HEK293 (cell line): Measurements from ENCODE around the gene UPK1A.
A peak's percentile ranks its signal among the peaks of the same experiment; 100 is the strongest.

ENCODE experiments used
- CTCF ChIA-PET: fragments of 350-600 bp; formaldehyde crosslinking; extraction: SDS; loops from one replicate; lab custom pipeline; 2021; ENCODE audit warnings: antibody characterized with exemption; lab: Yijun Ruan, JAX
- POLR2A ChIA-PET: fragments of 300-600 bp; formaldehyde crosslinking; extraction: SDS; loops from one replicate; lab custom pipeline; 2020; ENCODE audit warnings: antibody characterized with exemption, inconsistent platforms; lab: Yijun Ruan, JAX
- H3K27ac ChIP-seq: fragments of 200-500 bp; sonication (Bioruptor generic); 2 replicates; pipeline ENCODE4 v1.5.1; 2014; ENCODE audit warnings: low read depth, low read length, control low read depth, inconsistent platforms; ENCODE audit errors: extremely low read depth
- H3K36me3 ChIP-seq, 2 experiments: fragments of 200-500 bp in 1 of 2; sonication (Bioruptor generic) in 1 of 2; 1 replicate in 1 of 2; 2 replicates in 1 of 2; pipeline ENCODE4 v1.5.1; 2014 to 2017; ENCODE audit warnings: inconsistent platforms in 2 of 2, low read length in 2 of 2; ENCODE audit not compliant: control insufficient read depth in 2 of 2, insufficient read depth in 1 of 2
- H3K4me1 ChIP-seq: fragments of 200-500 bp; sonication (Bioruptor generic); 2 replicates; pipeline ENCODE4 v1.5.1; 2014; ENCODE audit warnings: mild to moderate bottlenecking, low read length, inconsistent platforms; ENCODE audit not compliant: control insufficient read depth, insufficient read depth
- H3K4me3 ChIP-seq: 2 replicates; pipeline ENCODE4 v1.5.1; 2011; ENCODE audit warnings: low read depth, mild to moderate bottlenecking, control low read depth, low read length, moderate library complexity
- H3K9me3 ChIP-seq: fragments of 200-500 bp; sonication (Bioruptor generic); 2 replicates; pipeline ENCODE4 v1.5.1; 2014; ENCODE audit warnings: low read depth, low read length, inconsistent platforms; ENCODE audit not compliant: control insufficient read depth, insufficient read depth
- GLIS2 ChIP-seq: fragments of 450-650 bp; formaldehyde crosslinking; IDR thresholded peaks from 2 replicates; pipeline ENCODE4 v1.5.1; 2016; ENCODE audit warnings: missing biosample characterization, missing genetic modification characterization
- INSM2 ChIP-seq: fragments of 450-650 bp; formaldehyde crosslinking; IDR thresholded peaks from 2 replicates; pipeline ENCODE4 v1.5.1; 2016; ENCODE audit warnings: missing biosample characterization, missing genetic modification characterization
- MEIS1 ChIP-seq: sonication (generic); formaldehyde crosslinking; IDR thresholded peaks from 2 replicates; pipeline ENCODE4 v1.8.1; 2022; ENCODE audit warnings: missing genetic modification reagents, mild to moderate bottlenecking, borderline replicate concordance
- PRDM2 ChIP-seq: fragments of 450-650 bp; formaldehyde crosslinking; IDR thresholded peaks from 2 replicates; pipeline ENCODE4 v1.5.1; 2016; ENCODE audit warnings: missing biosample characterization, missing genetic modification characterization, borderline replicate concordance
- ZBTB7A ChIP-seq: fragments of 450-650 bp; formaldehyde crosslinking; IDR thresholded peaks from 2 replicates; pipeline ENCODE4 v1.5.1; 2016; ENCODE audit warnings: low read depth, missing biosample characterization, missing genetic modification characterization
- ZNF10 ChIP-seq: fragments of 450-650 bp; formaldehyde crosslinking; IDR thresholded peaks from 2 replicates; pipeline ENCODE4 v1.5.1; 2017; ENCODE audit warnings: missing biosample characterization, missing genetic modification characterization
- ZNF146 ChIP-seq: fragments of 450-650 bp; formaldehyde crosslinking; IDR thresholded peaks from 2 replicates; pipeline ENCODE4 v1.5.1; 2016; ENCODE audit warnings: missing biosample characterization, missing genetic modification characterization
- ZNF211 ChIP-seq: fragments of 450-650 bp; formaldehyde crosslinking; IDR thresholded peaks from 2 replicates; pipeline ENCODE4 v1.5.1; 2016; ENCODE audit warnings: low read depth, missing biosample characterization, missing genetic modification characterization
- ZNF324 ChIP-seq: fragments of 450-650 bp; formaldehyde crosslinking; IDR thresholded peaks from 2 replicates; pipeline ENCODE4 v1.5.1; 2016; ENCODE audit warnings: missing biosample characterization, missing genetic modification characterization
- ZNF335 ChIP-seq: fragments of 450-650 bp; formaldehyde crosslinking; conservative IDR thresholded peaks from 2 replicates; pipeline ENCODE4 v1.5.1; 2016; ENCODE audit warnings: missing biosample characterization, missing genetic modification characterization
- ZNF518A ChIP-seq: fragments of 450-650 bp; formaldehyde crosslinking; conservative IDR thresholded peaks from 2 replicates; pipeline ENCODE4 v1.5.1; 2016; ENCODE audit warnings: low read depth, missing biosample characterization, missing genetic modification characterization
- ZNF561 ChIP-seq: fragments of 450-650 bp; IDR thresholded peaks from 2 replicates; pipeline ENCODE4 v1.5.1; 2018; ENCODE audit warnings: missing biosample characterization, missing genetic modification characterization, borderline replicate concordance
- ZNF580 ChIP-seq: fragments of 450-650 bp; formaldehyde crosslinking; IDR thresholded peaks from 2 replicates; pipeline ENCODE4 v1.5.1; 2016; ENCODE audit warnings: missing biosample characterization, missing genetic modification characterization
- ZNF596 ChIP-seq: fragments of 450-650 bp; IDR thresholded peaks from 2 replicates; pipeline ENCODE4 v1.5.0; 2018; ENCODE audit warnings: missing biosample characterization, mild to moderate bottlenecking, missing genetic modification characterization, moderate library complexity
- ZNF600 ChIP-seq: fragments of 450-650 bp; formaldehyde crosslinking; IDR thresholded peaks from 2 replicates; pipeline ENCODE4 v1.5.1; 2016; ENCODE audit warnings: missing biosample characterization, missing genetic modification characterization
- ZNF629 ChIP-seq: fragments of 450-650 bp; formaldehyde crosslinking; IDR thresholded peaks from 2 replicates; pipeline ENCODE4 v1.5.1; 2017; ENCODE audit warnings: missing biosample characterization, missing genetic modification characterization
- ZNF658 ChIP-seq: fragments of 450-650 bp; formaldehyde crosslinking; IDR thresholded peaks from 2 replicates; pipeline ENCODE4; 2016; ENCODE audit warnings: missing biosample characterization, missing genetic modification characterization
- ZNF776 ChIP-seq: fragments of 450-650 bp; formaldehyde crosslinking; IDR thresholded peaks from 2 replicates; pipeline ENCODE4 v1.5.0; 2017; ENCODE audit warnings: missing biosample characterization, missing genetic modification characterization, borderline replicate concordance
- ZNF777 ChIP-seq: fragments of 450-650 bp; formaldehyde crosslinking; IDR thresholded peaks from 2 replicates; pipeline ENCODE4 v1.5.1; 2017; ENCODE audit warnings: missing biosample characterization, missing genetic modification characterization, borderline replicate concordance

Gene UPK1A

GRCh38 chr19:35628565-35629331 lies 37.6 kb upstream of the UPK1A start, which contains the start of gene RBM42 (continued):
- TF ChIP-seq ZNF776 (tag by site-specific recombination), result no peak
- no peak for TF ChIP-seq MEIS1 (CRISPR knock-in tag)
- TF ChIP-seq ZNF335 (tag by site-specific recombination), result peak; percentile 99
- peak; percentile 100 for TF ChIP-seq ZNF629 (tag by site-specific recombination)
- TF ChIP-seq ZNF561, result peak; percentile 47
- peak; percentile 60 for TF ChIP-seq ZNF146 (tag by site-specific recombination)
- peak; percentile 96 for TF ChIP-seq INSM2
- TF ChIP-seq ZNF10 (tag by site-specific recombination), result no peak; the same call in none of the 2 replicates
- TF ChIP-seq ZNF580, result peak; percentile 95
- peak; percentile 96 for TF ChIP-seq ZNF777 (tag by site-specific recombination)

GRCh38 chr19:35629332-35629633 lies 37.0 kb upstream of the UPK1A start:
- ChIA-PET POLR2A (interaction anchor here (0.9 to 4.6 kb wide), 3 partner anchors 9 to 14 kb away, joined by 3 to 42 read pairs (median 3); no protein-coding TSS in a partner anchor), CTCF (interaction anchor here (0.6 to 1.2 kb wide), 6 partner anchors 14 to 598 kb away, joined by 3 to 6 read pairs (median 4); partner anchors contain the start of gene COX6B1)
- Histone ChIP-seq H3K27ac (peak overlapping the region; percentile 80), H3K4me3 (peak overlapping the region; percentile 62), H3K4me1 (peaks cover 13% of the 10 kb centered on the region), H3K36me3 (peaks cover 44 to 70% of the 10 kb centered on the region in 2 experiments)
- TF ChIP-seq ZNF658 (no peak), ZNF596 (0 out of 2 replicates have a peak, but pooled peaks have one; percentile 5)
- TF ChIP-seq, all 188 proteins: peak for 1
- H3K9me3 ChIP-seq, result no peaks in the 10 kb centered on the region

GRCh38 chr19:35633727-35634440 lies 32.4 kb upstream of the UPK1A start:
- peaks cover 9% of the 10 kb centered on the region for H3K4me1 ChIP-seq
- ChIA-PET POLR2A (interaction anchor here (0.7 to 4.6 kb wide), 3 partner anchors 9 to 320 kb away, joined by 4 to 42 read pairs (median 5); no protein-coding TSS in a partner anchor), CTCF (no interaction called here)
- H3K9me3 ChIP-seq, result no peaks in the 10 kb centered on the region
- H3K4me3 ChIP-seq, result no peak overlapping the region
- H3K36me3 ChIP-seq, result peaks cover 86 to 91% of the 10 kb centered on the region in 2 experiments
- peak overlapping the region; percentile 37; the same call in 1 of the 2 replicates for H3K27ac ChIP-seq
- TF ChIP-seq GLIS2 (tag by site-specific recombination), result no peak
- TF ChIP-seq ZBTB7A (tag by site-specific recombination), result no peak
- no peak for TF ChIP-seq ZNF518A (tag by site-specific recombination)
- TF ChIP-seq ZNF324, result no peak
- TF ChIP-seq ZNF211, result no peak
- no peak for TF ChIP-seq PRDM2 (tag by site-specific recombination)
- no peak for TF ChIP-seq ZNF600 (tag by site-specific recombination)
